Lung (tissue), 12 donors: ENCODE results near the gene MX1. TPM values are rescaled to one million over a fixed set of nuclear protein-coding genes. Genes with fewer than 3 reads are reported as not detected.

Source experiments
- ATAC-seq: fragments of 200-7000 bp; cut with Tn5 transposase; one replicate; pipeline ENCODE4 v1.9.1; 2020; ENCODE audit warnings: moderate number of reproducible peaks; ENCODE audit not compliant: insufficient read depth, low FRiP score
- DNase-seq, 3 donors: peaks; one replicate each; pipeline ENCODE4 v3.0.0-alpha.2; 2013 to 2017
- H3K27ac ChIP-seq, 2 donors: one replicate each; pipeline ENCODE4 v1.5.1; 2013; ENCODE audit warnings: mild to moderate bottlenecking in 2 of 2, moderate library complexity in 2 of 2, control low read depth in 1 of 2, inconsistent platforms in 1 of 2, low read depth in 1 of 2, low read length in 1 of 2
- H3K27me3 ChIP-seq, 3 donors: one replicate each; pipeline ENCODE4 v1.5.1; 2013; ENCODE audit warnings: low read length in 2 of 3; ENCODE audit not compliant: control insufficient read depth in 3 of 3, insufficient read depth in 3 of 3
- H3K36me3 ChIP-seq, 4 donors: one replicate each; pipeline ENCODE4 v1.5.1; 2013; ENCODE audit warnings: low read length in 4 of 4, mild to moderate bottlenecking in 1 of 4, moderate library complexity in 1 of 4; ENCODE audit not compliant: control insufficient read depth in 4 of 4, insufficient read depth in 4 of 4
- H3K4me1 ChIP-seq, 5 donors: one replicate each; pipeline ENCODE4 v1.5.1; 2013; ENCODE audit warnings: low read length in 5 of 5, mild to moderate bottlenecking in 2 of 5, moderate library complexity in 1 of 5; ENCODE audit not compliant: control insufficient read depth in 5 of 5, insufficient read depth in 5 of 5
- H3K4me3 ChIP-seq: one replicate; pipeline ENCODE4 v1.5.1; 2013; ENCODE audit warnings: mild to moderate bottlenecking, control low read depth, moderate library complexity
- H3K9ac ChIP-seq, 2 donors: one replicate each; pipeline ENCODE4 v1.5.1; 2013; ENCODE audit warnings: low read length in 2 of 2, control low read depth in 1 of 2; ENCODE audit not compliant: insufficient read depth in 1 of 2
- H3K9me3 ChIP-seq, 4 donors: one replicate each; pipeline ENCODE4 v1.5.1; 2013; ENCODE audit warnings: low read length in 3 of 4, mild to moderate bottlenecking in 1 of 4, moderate library complexity in 1 of 4; ENCODE audit not compliant: control insufficient read depth in 4 of 4, insufficient read depth in 3 of 4
- CTCF ChIP-seq: IDR thresholded peaks from 2 replicates; pipeline ENCODE4 v1.5.1; 2012; ENCODE audit warnings: mild to moderate bottlenecking; ENCODE audit errors: control extremely low read depth, extremely low read depth
- WGBS, 2 donors: extraction: QIAGEN DNeasy Blood & Tissue Kit; methylation state at CpG; one replicate each; pipeline ENCODE4 v1.1.7; 2013; 5-methylcytosine and 5-hydroxymethylcytosine counted together
- polyA plus RNA-seq, 2 donors: library from polyadenylated mRNA; stranded (reverse); fragments of 200-250 nt; gene quantifications; one replicate each; pipeline ENCODE4 v1.2.1, GENCODE V29; 2013
- total RNA-seq, 2 donors: library from RNA; depleted of rRNA in 1 of 2; stranded (reverse); fragments of >200 nt in 1 of 2; gene quantifications; one replicate each; pipeline ENCODE4 v1.2.1, GENCODE V29; 2014 to 2021
- donor health status: control.
- donor health status: control.
- donor health status: Bipolar disorder and iron deficiency.
- donor health status: healthy.
- donor health status: DM: yes; HTN: yes; CAD: no.

MX1 gene
- total and polyA plus RNA-seq, 4 donors = 18.9 to 43.5 (median 31.3) TPM

- Histone ChIP-seq H3K27ac (peak overlapping the region in 1 of 2 donors; percentile 48), H3K36me3 (no peaks in the 10 kb centered on the region), H3K4me3 (no peak overlapping the region), H3K4me1 (peaks cover 0 to 11% (median 4%) of the 10 kb centered on the region in 5 donors), H3K9me3 (no peaks in the 10 kb centered on the region), H3K9ac (no peak overlapping the region), H3K27me3 (no peaks in the 10 kb centered on the region)
- 58 to 68% methylated on average over 8 of the region's 8 CpGs for WGBS, 2 donors
- no peak for ATAC-seq
- no peak for TF ChIP-seq CTCF
- no peak for DNase-seq
Measured at GRCh38 chr21:41479686-41480085, 53.6 kb downstream of the MX1 start.

DNA sequence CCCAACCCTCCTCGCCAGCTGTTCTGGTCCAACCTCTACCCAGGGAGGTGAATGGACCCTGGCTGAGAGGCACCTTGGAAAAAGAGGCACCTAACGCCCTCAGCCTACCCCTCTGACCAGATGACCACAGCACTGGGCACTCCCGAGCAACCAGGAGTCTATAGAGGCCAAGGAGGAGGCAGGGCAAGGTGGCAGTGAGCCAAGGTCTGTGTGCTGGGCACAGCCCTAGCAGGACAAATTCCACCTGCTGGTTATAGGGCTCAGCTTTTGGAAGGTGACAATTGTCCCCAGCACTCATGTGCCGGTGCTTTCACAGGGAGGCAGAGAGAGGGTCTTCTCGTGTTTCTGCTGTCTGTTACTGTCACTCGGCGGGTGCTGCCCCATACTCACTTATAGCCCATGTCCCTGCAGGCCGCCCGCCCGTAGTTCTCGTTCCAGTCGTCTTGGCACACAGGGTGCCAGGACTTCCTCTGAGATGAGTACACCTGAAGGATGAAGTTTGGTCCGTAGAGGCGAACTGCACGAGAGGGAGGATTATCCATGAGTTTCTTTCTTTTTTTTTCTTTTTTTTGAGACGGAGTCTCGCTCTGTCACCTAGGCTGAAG is 54.1 kb downstream of the MX1 start:
- Histone ChIP-seq H3K36me3 (no peaks in the 10 kb centered on the region), H3K4me3 (no peak overlapping the region), H3K9me3 (no peaks in the 10 kb centered on the region), H3K27ac (peak overlapping the region in 1 of 2 donors; percentile 48), H3K9ac (no peak overlapping the region), H3K27me3 (no peaks in the 10 kb centered on the region), H3K4me1 (peaks cover 0 to 11% (median 4%) of the 10 kb centered on the region in 5 donors)
- no peak for TF ChIP-seq CTCF
- WGBS, 2 donors = 84 to 88% methylated on average over 17 of the region's 17 CpGs
- DNase-seq (no peak), ATAC-seq (no peak)

DNA sequence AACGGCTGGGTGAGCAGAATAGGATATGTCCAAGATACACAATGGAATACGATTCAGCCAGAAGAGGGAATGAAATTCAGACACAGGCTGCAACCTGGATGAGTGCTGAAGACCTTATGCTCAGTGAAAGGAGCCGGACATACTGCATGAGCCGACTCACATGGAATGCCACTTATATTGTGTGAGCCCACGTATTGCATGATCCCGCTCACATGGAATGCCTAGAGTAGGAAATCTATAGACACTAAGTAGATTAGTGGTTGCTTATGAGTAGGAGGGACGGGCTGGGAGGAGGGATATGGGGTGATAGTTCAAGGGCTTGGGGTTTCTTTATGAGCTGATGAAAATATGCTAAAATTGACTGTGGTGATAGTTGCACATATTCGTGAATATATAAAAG is 55.2 kb downstream of the MX1 start:
- no peak overlapping the region for H3K27ac ChIP-seq
- no peak for DNase-seq
- H3K27me3 ChIP-seq = no peaks in the 10 kb centered on the region
- H3K4me1 ChIP-seq = peaks cover 0 to 11% (median 4%) of the 10 kb centered on the region in 5 donors
- no peaks in the 10 kb centered on the region for H3K36me3 ChIP-seq
- no peaks in the 10 kb centered on the region for H3K9me3 ChIP-seq
- H3K4me3 ChIP-seq = no peak overlapping the region
- 77 to 87% methylated on average over 8 of the region's 8 CpGs for WGBS, 2 donors
- H3K9ac ChIP-seq = no peak overlapping the region
- ATAC-seq = no peak
- no peak for TF ChIP-seq CTCF

- WGBS, 2 donors = 37 to 41% methylated on average over 6 of the region's 6 CpGs
- no peak for ATAC-seq
Measured at GRCh38 chr21:41482301-41482700, 56.3 kb downstream of the MX1 start.

More at GRCh38 chr21:41482301-41482700, 56.3 kb downstream of the MX1 start:
- no peaks in the 10 kb centered on the region for H3K27me3 ChIP-seq
- no peaks in the 10 kb centered on the region for H3K36me3 ChIP-seq
- H3K9me3 ChIP-seq = no peaks in the 10 kb centered on the region
- no peak overlapping the region for H3K27ac ChIP-seq
- peaks cover 0 to 11% (median 5%) of the 10 kb centered on the region in 5 donors for H3K4me1 ChIP-seq
- no peak for DNase-seq
- no peak for TF ChIP-seq CTCF
- H3K9ac ChIP-seq = no peak overlapping the region
- H3K4me3 ChIP-seq = no peak overlapping the region
